HFFc6 (cell line): Measurements from ENCODE around the gene RAB11FIP3. TPM values are rescaled to one million over a fixed set of nuclear protein-coding genes. Genes with fewer than 3 reads are reported as not detected.

ENCODE experiments used
- DNase-seq: peaks from one replicate; pipeline ENCODE4 v3.0.0-alpha.2; 2018
- H3K27ac Mint-ChIP-seq: 2 replicates; pipeline ENCODE4 v1.8.0; 2020; ENCODE audit warnings: mild to moderate bottlenecking, mixed read lengths
- H3K27me3 Mint-ChIP-seq: 2 replicates; pipeline ENCODE4 v1.8.0; 2021; ENCODE audit warnings: mild to moderate bottlenecking, moderate library complexity, mixed read lengths; ENCODE audit not compliant: insufficient read depth
- H3K36me3 Mint-ChIP-seq: 2 replicates; pipeline ENCODE4 v1.8.0; 2021; ENCODE audit warnings: low read depth, mixed read lengths
- H3K4me1 Mint-ChIP-seq: 2 replicates; pipeline ENCODE4 v1.8.0; 2020; ENCODE audit warnings: low read depth, mixed read lengths
- H3K4me3 Mint-ChIP-seq: 2 replicates; pipeline ENCODE4 v1.8.0; 2020; ENCODE audit warnings: mild to moderate bottlenecking, moderate library complexity, mixed read lengths
- H3K9me3 Mint-ChIP-seq: 2 replicates; pipeline ENCODE4 v1.8.0; 2020; ENCODE audit warnings: mild to moderate bottlenecking, mixed read lengths
- CTCF ChIP-seq: fragments of 200-600 bp; sonication (generic); IDR thresholded peaks from 2 replicates; pipeline ENCODE4 v1.5.0; 2021; ENCODE audit warnings: antibody characterized with exemption, mild to moderate bottlenecking
- total RNA-seq, 6 experiments: library from RNA; stranded (reverse); fragmentation: NEBNext Ultra II Directional; extraction: Animal tissue kit (Norgen Biotek cat#: 25700); gene quantifications; 2 replicates in 1 of 6; 3 replicates in 5 of 6; pipeline ENCODE4 v1.2.3, GENCODE V29; 2021

RAB11FIP3 gene
- total RNA-seq, 6 experiments from 2014 or later = 30.3 to 36.9 (median 33.9) TPM

GRCh38 chr16:520847-521246 lies 95.4 kb downstream of the RAB11FIP3 start:
- no peak for DNase-seq
- TF ChIP-seq CTCF = no peak
- peaks cover 5% of the 10 kb centered on the region for H3K36me3 Mint-ChIP-seq

GRCh38 chr16:521381-522210 lies 96.1 kb downstream of the RAB11FIP3 start:
- H3K36me3 Mint-ChIP-seq = peaks cover 5% of the 10 kb centered on the region
- no peak overlapping the region for H3K27ac Mint-ChIP-seq
- TF ChIP-seq CTCF = peak; percentile 33; the same call in 1 of the 2 replicates

More at GRCh38 chr16:520847-521246, 95.4 kb downstream of the RAB11FIP3 start:
- H3K9me3 Mint-ChIP-seq = no peaks in the 10 kb centered on the region
- H3K4me3 Mint-ChIP-seq = no peak overlapping the region
- no peak overlapping the region for H3K27ac Mint-ChIP-seq
- peaks cover 9% of the 10 kb centered on the region for H3K4me1 Mint-ChIP-seq
- H3K27me3 Mint-ChIP-seq = peaks cover 8% of the 10 kb centered on the region

GRCh38 chr16:522320-523096 lies 97.1 kb downstream of the RAB11FIP3 start:
- H3K36me3 Mint-ChIP-seq = peaks cover 5% of the 10 kb centered on the region
- no peaks in the 10 kb centered on the region for H3K9me3 Mint-ChIP-seq
- no peak for TF ChIP-seq CTCF

More at GRCh38 chr16:521381-522210, 96.1 kb downstream of the RAB11FIP3 start:
- peaks cover 15% of the 10 kb centered on the region for H3K4me1 Mint-ChIP-seq
- peaks cover 8% of the 10 kb centered on the region for H3K27me3 Mint-ChIP-seq
- no peak for DNase-seq
- H3K9me3 Mint-ChIP-seq = no peaks in the 10 kb centered on the region
- no peak overlapping the region for H3K4me3 Mint-ChIP-seq

GRCh38 chr16:523097-523741 lies 97.8 kb downstream of the RAB11FIP3 start:
- Mint-ChIP-seq H3K4me3 (no peak overlapping the region), H3K4me1 (peaks cover 17% of the 10 kb centered on the region), H3K9me3 (no peaks in the 10 kb centered on the region), H3K27me3 (peaks cover 9% of the 10 kb centered on the region), H3K36me3 (peaks cover 5% of the 10 kb centered on the region), H3K27ac (no peak overlapping the region; the same call in 1 of the 2 replicates)
- no peak for DNase-seq
- TF ChIP-seq CTCF = no peak

More at GRCh38 chr16:522320-523096, 97.1 kb downstream of the RAB11FIP3 start:
- H3K4me1 Mint-ChIP-seq = peaks cover 17% of the 10 kb centered on the region
- no peak overlapping the region for H3K4me3 Mint-ChIP-seq
- DNase-seq = no peak
- H3K27me3 Mint-ChIP-seq = peaks cover 8% of the 10 kb centered on the region
- H3K27ac Mint-ChIP-seq = no peak overlapping the region; the same call in 1 of the 2 replicates

GRCh38 chr16:524274-525040 lies 99.0 kb downstream of the RAB11FIP3 start:
- Mint-ChIP-seq H3K27ac (no peak overlapping the region; the same call in 1 of the 2 replicates), H3K9me3 (no peaks in the 10 kb centered on the region), H3K27me3 (peaks cover 14% of the 10 kb centered on the region), H3K4me3 (no peak overlapping the region), H3K36me3 (peaks cover 8% of the 10 kb centered on the region), H3K4me1 (peaks cover 28% of the 10 kb centered on the region)
- DNase-seq = no peak
- TF ChIP-seq CTCF = no peak
